HG02610 (cell line): ENCODE data around the gene MFSD11.
"Not testable (repeated sequence)": the region's sequence is repeated elsewhere in the genome, so short reads cannot be mapped to it uniquely, and the experiment has no call there.

Experiments used
- ATAC-seq: cut with Tn5 transposase; IDR thresholded peaks from one replicate; pipeline ENCODE4 v1.9.1; 2021; ENCODE audit warnings: mild to moderate bottlenecking, moderate library complexity; ENCODE audit not compliant: unreplicated experiment

Gene MFSD11

DNA sequence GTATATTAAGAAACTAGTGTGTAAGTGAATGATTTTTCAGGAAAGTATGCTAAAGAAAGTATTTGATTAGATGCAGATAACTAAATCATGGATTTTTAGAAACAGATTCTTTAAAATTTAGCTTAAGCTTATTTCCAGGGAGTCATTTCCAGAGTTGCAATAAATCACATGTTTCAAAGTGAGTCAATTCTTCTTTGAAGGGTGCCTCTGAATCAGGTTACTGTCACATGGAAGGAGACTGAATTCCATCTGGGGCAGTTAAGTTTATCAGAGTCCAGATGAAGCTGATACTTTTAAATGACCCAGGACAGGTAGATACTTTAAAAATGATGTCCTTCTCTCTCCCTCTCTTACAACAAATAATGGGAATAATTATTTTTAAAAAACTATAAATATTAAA, 5.0 kb downstream of the MFSD11 start:
- no peak for ATAC-seq

DNA sequence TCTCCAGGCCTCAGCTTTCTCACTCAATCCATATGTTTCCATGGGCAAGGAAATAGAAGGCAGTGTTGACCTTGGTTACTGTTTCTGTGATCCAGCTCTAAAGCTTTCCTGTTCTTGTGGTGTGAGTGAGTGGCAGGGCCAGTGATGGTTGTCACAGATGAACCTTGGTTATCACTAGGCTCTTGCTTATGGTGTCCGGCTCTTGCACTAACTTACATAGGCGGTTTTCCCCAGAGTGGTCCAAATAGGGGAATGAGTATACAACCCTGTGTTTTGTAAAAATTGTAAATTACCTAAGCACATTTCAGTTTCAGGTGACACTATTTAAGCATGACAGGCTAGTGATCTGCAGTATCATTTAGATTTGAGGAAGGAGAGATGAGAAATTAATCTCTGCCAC, 6.8 kb downstream of the MFSD11 start:
- ATAC-seq = no peak

DNA sequence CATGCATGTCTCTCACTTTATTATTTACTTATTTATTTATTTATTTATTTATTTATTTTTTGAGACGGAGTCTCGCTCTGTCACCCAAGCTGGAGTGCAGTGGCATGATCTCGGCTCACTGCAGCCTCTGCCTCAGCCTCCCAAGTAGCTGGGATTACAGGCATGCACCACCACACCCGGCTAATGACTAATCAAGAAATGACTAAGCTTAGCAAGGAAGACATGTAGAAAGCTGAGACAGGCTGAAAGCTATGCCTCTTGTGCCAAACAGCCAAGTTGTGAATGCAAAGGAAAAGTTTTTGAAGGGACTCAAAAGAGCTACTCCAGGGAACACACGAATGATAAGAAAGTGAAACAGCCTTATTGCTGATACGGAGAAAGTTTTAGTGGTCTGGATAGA, 7.9 kb downstream of the MFSD11 start:
- not testable (repeated sequence) for ATAC-seq

DNA sequence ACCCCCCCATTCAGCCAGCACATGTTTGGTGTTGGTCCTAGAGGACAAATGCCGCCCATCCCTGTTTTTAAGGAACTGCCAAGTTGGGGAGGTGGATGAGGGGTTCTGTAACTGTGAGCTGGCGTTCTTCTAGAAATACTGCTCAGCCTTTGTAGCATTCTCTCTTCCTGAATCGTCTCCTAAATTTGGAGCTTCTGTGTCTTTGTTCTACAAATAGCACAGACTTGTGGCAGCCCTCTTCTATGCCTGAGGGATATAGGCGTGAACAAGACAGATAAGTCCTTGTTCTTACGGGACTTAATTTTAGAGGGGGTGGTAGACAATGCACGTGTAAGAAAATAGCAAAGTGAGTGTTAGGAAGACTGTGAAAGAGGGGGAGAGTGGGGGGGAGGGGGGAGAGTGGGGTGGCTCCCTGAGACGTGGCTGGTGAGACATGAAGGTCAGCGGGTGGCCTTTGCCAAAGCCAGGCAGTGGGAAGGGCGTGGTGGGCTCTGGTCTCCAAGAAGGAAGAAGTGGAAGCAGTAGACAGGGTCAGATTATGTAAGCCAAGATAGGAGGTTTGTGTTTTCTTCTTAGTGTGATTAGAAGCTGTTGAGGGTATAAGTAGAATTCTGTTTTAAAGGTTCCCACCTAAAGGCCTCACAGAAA, 9.9 kb downstream of the MFSD11 start:
- ATAC-seq = no peak

DNA sequence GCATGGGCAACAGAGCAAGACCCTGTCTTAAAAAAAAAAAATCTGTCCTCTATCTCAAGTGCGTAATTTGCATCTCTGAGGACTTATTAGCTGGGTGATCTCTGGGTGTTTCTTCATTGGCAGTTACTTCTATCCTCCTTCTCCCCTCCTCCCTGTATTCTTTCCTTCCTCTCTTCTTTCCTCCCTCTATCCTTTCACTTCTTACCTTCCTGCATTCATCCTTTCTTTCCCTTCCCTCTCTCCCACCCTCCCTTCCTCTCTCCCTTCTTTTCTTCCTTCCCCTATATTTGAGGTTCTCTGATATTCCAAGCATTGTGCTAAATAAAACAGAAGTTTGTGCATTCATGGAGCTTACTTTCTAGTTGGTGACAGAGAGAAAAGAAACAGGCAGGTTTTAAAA, 10.7 kb downstream of the MFSD11 start:
- ATAC-seq = no peak

DNA sequence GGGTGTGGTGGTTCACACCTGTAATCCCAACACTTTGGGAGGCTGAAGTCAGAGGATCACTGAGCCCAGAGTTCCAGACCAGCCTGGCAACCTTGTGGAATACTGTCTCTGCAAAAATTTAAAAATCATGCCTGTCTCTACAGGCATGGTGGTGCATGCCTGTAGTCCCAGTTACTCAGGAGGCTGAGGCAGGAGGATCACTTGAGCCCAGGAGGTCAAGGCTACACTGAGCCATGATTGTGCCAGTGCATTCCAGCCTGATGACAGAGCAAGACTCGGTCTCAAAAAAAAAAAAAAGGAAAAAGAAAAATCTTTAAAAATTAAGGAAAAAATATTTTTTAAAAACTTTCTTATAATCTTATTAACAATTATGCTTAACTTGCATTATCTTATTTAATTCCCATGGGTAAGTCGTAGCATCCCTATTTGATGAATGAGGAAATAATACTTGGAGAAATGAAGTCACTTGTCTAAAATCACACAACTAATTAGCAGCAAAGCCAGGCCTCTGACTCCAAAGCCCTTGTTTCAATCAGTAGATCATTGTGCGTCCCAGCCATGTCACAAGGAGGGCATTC, 13.6 kb downstream of the MFSD11 start:
- ATAC-seq = no peak

DNA sequence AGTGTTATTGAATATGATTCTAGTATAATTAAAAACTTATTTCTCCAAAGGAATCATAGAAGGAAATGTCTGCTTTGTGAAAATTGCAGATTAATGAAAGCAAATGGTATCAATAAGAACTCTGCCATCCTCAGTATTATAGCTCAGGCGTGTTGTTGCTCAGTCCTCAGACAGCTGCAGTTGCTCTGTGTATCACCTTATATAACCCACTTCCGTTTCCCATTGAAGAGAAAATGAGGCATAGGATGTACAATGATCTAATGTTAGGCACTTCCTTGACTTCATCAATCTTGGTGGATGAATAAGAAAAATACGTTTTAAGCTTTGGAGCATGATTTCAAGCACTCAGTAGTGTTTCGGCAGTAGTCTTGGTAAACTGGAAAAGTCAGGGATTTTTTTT, 14.1 kb downstream of the MFSD11 start:
- ATAC-seq = no peak

DNA sequence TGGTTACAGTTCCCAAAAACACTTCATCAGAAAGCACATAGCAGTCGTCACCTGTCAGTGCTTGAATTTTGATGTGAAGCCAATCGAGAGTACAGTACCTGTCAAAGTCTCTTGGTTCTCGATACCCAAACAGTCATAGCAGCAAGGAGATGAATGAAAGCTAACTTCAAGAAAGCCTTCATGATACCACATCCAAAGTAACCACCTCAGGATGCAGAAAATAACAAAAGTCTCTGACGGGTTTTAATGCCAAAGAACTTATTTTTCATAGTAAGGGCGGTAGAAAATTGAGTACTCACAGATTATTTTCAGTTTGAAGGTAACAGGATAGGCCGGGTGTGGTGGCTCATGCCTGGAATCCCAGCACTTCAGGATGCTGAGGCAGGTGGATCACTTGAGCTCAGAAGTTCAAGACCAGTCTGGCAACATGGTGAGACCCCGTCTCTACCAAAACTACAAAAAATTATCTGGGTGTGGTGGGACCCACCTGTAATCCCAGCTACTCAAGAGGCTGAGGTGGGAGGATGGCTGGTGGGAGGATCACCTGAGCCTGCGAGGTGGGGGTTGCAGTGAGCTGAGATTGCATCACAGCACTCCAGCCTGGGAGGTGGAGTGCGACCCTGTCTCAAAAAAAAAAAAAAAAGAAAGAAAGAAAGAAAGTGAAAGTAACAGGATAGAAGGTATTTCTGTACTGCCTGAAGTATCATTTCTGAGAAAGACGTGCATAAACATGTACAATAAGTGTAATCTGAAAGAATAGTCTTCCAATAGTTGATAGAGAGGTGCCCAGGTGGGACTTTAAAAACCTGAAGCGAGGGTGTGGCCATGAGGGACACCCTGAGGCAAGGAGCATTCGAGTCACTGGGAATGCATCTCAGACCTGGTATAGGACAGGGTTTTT, 15.4 kb downstream of the MFSD11 start:
- no peak for ATAC-seq

DNA sequence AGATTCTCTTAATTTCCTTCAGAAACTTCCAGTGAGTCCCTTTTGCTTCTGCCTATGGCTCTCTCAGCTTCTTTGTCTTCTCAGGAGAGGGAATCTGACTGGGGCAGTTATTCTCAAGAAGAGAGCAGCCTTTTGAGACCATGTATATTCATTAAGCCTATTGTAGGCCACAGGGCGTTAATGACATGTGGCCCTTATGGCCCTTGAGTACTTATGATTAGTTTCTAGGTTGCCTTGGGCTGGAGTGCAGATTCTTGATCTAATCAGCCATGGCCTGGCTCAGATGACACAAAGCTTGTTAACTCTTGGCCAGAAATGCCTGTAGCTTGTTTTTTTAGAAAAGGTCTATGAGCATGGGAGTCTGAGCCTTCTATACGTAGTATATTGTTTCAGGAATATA, 17.4 kb downstream of the MFSD11 start:
- no peak for ATAC-seq

DNA sequence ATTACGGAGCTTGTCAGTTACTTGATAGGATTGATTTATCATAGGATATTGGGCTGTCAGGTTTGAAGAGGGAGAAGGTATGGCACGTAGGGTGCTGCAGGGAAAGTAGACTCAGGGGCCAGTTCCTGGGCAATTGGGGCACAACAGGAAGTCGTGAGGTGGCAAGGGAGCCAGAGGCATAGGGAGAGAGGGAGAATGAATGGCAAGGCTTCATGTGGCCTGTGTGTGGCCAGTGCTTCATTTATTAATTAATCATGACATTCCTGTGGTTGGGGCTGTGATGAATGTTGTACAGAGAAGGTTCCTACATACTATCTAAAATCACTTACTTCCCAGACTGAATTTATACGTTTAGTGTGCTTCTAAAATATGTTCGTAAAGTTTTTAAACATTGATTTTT, 19.3 kb downstream of the MFSD11 start:
- ATAC-seq = no peak

DNA sequence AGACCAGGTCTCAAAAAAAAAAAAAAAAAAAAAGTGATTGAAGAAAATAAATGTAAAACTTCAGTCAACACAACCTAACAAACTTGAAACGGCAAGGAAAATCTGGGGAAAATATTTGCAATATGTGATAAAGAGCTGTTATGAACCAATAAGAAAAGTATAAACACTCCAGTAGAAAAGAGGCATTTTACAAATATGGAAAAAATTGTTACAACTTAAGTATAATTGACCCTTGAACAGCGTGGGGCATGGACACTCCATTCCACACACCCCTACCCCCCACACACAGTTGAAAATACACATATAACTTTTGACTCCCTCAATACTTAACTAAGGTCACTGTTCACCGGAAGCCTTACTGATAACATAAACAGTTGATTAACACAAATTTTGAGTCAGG, 20.7 kb downstream of the MFSD11 start:
- no peak for ATAC-seq

DNA sequence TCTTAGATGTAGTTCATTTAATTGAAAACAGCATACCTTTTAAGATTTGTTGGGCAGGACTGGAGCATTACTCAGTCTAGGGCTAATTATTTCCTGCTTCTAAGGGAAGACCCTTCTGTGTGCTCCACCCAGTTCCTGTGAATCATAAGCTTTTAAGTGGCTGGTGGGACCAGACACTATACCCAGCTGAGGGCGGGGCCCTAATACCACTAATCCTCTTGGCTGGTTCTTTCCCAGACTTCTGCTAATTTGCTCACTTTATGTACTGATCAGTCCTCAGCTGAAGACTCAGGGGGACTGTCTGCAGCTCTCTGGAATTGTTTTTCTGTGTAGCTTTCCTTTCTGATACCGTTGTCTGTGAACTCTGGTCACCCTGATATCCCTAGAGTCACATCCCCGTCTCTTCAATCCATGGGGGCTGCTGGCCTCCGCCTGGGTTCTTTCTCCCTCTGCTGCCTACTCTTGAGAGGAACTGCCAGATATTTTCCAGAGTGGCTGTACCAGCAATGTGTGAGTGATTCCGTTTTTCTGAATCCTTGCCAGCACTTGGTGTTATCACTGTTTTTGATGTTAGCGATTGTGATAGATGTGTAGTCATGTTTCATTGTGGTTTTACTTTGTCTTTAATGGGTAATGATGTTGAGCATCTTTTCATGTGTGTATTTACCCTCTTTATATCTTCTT, 35.1 kb downstream of the MFSD11 start:
- no peak for ATAC-seq

DNA sequence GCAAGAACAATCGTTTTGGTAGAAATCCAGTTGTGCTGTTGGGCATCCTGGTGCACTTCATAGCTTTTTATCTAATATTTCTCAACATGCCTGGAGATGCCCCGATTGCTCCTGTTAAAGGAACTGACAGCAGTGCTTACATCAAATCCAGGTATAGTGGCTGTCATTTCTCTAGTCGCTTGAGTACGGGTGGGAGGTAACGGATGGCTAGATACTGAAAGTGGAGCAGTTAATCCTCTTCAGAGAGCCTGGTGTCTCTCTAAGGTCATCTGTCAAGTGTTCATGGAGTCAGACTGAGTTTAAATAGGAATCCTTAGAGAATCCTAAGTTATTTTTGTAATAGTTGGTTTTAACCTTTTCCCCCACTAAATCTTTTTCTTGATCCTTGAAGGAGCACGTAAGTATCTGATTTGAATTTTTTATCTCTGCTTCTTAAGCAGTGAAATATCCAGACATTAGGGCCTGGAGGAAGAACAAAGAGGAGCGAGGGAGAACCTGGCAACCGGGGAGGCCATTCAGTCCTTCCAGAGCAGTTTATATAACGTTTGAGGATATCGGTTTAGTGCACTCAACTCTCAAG, 37.2 kb downstream of the MFSD11 start:
- no peak for ATAC-seq

DNA sequence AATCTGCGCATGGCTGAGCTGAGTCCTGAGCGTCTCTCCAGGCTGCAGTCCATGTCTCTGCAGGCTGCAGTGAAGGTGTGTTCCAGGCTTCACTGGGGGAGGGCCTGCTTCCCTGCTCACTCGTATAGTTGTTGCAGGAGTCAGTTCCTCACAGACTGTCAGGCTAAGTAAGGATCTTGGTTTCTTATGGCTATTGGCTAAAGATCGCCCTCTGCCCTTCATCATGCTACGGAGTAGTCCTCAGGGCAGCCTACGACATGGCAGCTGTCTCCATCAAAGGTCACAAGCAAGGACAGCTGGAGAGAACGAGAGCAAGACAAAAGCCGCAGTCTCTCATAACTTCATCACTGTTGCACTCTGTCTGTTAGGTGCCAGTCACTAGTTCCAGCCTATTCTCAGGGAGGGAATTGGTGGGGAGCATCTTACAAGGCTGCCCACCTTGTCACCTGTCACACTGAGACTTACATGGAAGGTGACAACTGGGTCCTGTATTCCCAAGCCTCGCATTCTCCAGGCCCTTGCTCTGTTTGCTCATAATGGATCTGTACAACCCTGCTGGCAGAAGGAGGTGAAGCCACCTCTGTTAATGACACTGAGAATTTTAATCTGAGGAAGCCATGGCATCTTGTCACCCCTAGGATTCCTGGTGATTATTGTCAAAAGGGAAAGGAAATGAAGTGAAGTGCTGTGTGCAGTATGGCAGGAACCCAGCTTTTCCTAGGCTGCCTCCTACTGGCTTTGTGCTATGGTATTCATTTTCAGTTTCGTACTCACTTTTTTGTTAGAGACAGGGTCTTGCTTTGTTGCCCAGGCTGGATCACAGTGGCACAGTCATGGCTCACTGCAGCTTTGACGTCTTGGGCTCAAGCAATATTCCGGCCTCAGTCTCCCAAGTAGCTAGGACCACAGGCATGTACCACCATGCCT, 43.4 kb downstream of the MFSD11 start:
- ATAC-seq = no peak

DNA sequence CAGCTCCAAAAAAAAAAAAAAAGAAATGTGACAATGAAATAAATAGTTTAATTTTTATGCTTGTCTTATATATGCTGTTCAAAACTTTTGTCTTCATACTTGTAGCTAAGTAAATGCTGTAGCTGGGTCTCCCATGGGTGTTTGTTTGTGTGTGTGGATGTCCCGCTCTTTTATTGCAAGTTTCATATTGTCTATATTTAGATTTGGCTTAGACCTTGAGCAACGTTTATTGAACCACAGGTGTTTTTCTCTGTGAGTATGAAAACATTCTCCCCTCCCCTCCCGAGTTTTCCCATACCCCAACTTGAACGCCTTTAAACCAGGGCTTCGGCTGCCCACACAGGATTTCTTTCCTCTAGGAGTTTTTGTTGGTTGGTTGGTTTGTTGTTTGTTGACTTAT, 45.2 kb downstream of the MFSD11 start:
- ATAC-seq = no peak

DNA sequence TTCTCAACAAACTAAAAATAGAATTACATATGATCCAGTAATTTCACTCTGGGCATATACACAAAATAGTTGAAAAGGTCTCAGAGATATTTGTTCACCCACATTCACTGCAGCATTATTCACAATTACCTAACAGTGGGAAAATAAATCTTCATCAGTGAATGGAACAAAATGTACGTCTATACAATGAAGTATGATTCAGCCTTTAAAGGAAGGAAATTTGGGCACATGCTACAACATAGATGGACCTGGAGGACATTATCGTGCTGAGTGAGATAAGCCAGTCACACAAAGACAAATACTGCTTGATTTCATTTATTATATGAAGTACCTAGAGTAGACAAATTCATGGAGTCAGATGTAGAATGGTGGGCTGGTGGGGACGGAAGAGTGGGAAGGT, 47.0 kb downstream of the MFSD11 start:
- no peak for ATAC-seq

DNA sequence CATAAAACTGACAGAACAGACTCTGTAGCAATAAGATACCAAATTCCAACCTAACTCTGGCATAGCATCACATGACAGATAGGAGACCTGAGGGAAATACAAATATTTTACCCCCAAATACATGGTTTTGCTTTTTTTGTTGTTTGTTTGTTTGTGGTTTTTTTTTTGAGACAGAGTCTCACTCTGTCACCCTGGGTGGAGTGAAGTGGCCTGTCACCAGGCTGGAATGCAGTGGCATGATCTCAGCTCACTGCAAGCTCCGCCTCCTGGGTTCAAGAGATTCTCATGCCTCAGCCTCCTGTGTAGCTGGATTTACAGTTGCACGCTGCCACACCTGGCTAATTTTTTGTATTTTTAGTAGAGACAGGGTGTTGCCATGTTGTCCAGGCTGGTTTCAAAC, 49.9 kb downstream of the MFSD11 start:
- not testable (repeated sequence) for ATAC-seq

DNA sequence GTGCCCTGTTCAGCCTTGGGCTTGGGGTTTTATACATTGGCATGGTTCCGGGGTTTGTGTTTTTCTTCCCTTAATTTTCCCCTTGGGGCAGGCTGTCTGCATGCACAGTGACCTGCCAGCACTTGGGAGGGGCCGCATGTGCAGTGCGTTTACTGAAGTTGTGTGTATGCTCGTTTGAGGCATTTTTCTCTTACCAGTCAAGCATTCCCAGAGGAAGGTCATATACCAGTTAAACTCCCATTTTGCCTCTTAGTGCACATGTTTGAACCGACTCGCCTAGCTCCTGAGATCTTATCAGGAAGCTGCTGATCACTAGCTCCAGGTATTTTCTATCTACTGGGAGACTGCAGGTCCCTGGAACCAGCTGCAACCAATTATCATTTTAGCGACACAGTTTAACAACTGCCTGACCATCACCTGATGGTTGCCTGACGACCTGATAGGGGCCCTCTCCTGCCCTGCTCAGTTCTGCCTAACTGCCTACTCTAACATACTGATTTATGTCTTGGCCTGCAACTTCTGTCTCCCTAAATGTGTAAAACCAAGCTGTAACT, 51.4 kb downstream of the MFSD11 start:
- ATAC-seq = no peak

DNA sequence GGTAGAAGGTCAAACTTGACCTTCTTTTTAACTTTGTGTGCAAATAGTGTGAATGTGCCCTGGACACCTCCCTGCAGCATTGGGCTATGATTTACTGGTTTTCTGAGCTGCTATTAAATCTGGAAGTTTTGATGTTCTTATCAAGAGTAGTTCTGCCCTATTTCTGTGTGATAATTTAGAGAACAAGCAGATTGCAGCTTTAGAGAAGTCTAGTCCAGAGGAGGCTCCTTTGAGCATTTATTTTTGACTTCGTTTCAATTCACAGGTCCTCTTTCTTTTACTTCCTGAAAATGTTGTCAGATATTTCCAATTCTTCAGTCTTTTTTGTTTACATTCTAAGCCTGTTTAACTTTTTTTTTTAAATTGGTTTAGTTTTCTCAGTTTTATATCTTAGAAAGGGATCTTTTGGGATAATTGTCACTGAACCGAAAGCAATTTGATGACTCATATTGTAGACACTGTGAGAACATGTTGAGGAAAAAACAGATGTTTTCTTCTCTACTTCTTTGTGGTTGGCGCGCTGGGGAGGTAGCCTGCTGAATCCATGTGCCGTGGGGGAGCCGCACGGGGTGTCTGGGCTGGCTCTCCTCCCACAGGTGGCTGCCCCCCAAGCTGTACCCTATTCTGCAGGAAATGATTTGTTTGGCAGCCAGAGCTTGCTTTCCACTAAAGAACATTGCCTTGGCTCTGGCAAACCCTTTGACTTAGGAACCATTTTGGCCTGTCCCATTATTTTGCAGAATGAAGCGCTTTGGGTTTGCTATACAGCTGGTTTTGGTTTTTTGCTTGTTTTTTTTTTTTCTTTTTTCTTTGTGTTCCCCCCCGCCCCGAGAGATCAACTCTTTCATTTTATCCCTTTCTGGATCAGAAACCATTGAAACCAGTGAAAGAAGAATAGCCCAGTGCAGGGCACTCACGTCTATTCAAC, 53.4 kb downstream of the MFSD11 start:
- ATAC-seq = no peak
